Amniotic epithelial cell (primary cell): Measurements from ENCODE around the gene ASTN2.

Experiments used
- DNase-seq: peaks from one replicate; pipeline ENCODE4 v3.0.0-alpha.2; 2010; ENCODE audit warnings: low read depth

ASTN2 gene

DNA sequence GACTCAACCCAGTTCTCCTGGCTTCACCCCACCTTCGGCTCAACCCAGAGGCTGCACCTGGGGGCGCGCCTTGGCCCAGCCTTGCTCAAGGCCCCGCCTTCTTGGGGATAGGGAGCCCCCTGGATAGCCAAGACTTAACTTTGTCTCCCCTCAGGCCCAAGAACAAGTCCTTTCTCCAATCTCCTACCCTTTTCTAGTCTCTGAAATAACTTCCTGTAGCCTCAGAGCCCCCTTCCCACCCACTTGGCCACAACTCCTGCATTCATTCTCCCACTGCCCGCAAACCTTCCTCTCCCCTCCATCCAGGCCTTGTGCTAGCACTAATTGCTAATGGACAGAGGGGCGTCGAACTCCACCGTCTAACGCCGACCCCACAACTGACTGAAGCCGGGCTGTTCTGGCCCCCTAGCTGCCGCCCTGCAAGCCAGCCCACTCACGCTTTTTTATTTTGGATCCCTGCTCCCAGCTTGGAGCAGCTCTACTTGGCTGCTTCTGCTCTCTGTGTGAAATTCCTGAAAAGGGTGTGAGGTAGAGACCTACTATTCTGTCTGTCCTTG, 579 bp upstream of the ASTN2 start:
- DNase-seq, result no peak

DNA sequence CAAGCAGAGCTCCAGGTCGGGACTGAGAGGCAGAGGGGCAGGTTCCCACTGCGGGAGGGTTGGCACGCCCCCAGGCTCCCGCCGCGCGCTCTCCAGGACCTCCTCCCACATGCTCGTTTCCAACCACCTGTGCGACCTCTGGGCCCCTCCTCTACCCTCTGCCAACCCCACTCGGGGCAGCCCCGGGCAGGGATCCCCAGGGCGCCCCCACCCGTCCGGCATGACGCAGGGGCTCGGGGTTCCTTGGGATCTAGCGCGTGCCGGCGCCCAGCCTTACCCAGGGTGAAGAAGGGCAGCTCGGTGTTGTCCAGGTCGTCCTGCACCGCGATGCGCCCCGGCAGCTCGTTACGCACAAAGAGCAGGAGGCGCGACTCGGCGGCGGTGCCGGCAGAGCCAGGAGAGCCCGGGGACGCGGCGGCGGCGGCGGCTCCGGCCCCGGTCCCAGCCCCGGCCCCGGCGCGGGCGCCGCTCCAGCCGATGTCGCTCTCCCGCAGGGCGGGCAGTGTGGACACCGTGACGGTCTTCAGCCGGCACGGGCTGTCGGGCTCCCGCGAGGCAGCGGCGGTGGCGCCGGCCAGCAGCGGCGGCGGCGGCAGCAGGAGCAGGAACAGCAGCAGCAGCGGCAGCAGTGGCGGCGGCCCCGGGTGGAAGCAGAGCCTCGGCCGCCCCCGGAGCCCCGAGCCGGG, 494 bp downstream of the ASTN2 start:
- no peak for DNase-seq

DNA sequence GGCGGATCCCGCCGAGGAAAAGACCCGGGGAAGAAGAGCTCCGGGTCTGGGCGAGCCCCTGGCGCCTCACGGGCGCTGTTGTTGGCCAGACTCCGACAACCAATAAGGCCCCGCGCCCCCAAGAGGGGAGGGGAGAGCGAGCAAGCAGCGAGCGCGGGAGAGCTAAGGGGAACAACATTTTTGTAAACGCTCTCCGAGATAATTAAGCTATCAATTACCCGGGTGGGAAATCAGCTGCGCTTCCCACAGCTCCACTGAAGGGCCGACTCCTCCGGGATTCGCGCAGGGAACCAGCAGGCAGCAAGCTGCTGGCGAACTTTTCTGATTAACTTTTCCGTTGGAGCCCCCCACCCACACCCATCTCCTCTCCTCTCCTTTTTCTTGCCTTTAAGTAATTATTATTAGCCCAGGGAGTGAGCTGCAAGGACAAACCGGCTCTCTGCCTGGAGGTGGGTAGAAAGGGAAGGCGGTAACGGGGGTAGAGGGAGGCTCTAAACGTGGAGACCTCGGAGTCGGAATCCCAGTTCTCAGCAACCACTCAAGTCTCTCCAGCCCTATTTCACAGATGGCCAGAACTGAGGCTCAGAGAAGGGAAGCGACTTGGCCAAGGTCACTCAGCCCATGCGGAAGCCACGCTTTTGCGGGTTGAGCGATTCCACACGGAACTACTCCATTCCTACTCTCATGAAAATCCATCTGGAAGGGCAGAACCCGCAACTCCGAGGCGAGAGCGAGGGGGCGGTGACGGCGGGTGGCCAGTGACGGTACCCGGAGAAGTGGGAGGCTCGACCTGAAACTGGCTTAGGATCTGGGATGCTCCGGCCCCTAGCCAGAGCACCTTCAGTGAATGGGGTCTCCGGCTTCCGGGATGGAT, 1.3 kb downstream of the ASTN2 start:
- DNase-seq, result no peak

- DNase-seq, result no peak
Measured at GRCh38 chr9:117412841-117413240, 2.0 kb downstream of the ASTN2 start.

- DNase-seq, result no peak
Measured at GRCh38 chr9:117412006-117412715, 2.7 kb downstream of the ASTN2 start.

GRCh38 chr9:117411547-117411946, 3.3 kb downstream of the ASTN2 start:
- DNase-seq, result no peak

DNA sequence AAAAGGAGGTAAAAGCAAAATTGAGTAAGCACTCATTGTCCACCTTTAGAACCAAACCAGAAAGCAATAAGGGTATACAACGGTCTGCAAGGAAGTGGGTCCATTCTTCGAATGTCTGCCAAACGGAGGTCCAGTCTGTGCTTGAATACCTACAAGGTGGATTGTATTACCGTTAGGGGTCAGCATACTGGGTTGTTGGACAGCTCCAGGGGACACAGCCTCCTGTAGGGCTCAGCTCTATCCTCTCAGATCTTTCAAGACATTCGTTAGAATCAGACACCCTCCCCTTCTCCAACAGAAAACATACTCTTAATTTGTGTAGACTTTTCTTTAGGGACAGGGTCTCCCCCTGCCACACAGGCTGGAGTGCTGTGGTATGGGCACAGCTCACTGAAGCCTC, 5.5 kb downstream of the ASTN2 start:
- DNase-seq, result no peak

GRCh38 chr9:117407436-117408022, 7.3 kb downstream of the ASTN2 start:
- DNase-seq, result no peak

GRCh38 chr9:117405950-117406705, 8.7 kb downstream of the ASTN2 start:
- no peak for DNase-seq

- DNase-seq, result no peak
Measured at GRCh38 chr9:117403848-117404247, 11.0 kb downstream of the ASTN2 start.

GRCh38 chr9:117403403-117403811, 11.4 kb downstream of the ASTN2 start:
- DNase-seq, result no peak

DNA sequence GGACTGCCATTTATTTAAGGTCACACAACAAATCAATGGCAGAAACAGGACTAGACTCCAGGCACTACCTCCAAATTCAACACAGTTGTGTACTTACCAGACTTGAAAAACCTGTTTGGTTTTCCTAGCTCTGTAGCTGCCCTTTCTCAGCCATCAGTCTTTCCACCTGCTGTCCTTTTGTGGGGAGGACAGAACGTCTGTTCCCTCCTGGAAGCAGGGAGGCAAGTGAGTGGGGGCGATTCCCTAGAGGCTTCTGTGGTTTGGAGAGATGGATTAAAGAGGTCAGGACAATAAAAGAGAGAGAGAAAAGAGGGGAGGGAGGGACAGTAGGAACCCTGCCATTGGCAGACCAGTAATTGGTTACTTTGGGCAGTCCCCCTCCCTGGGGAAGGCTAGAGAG, 14.7 kb downstream of the ASTN2 start:
- DNase-seq, result no peak

- DNase-seq, result no peak
Measured at GRCh38 chr9:117395151-117395650, 19.7 kb downstream of the ASTN2 start.

DNA sequence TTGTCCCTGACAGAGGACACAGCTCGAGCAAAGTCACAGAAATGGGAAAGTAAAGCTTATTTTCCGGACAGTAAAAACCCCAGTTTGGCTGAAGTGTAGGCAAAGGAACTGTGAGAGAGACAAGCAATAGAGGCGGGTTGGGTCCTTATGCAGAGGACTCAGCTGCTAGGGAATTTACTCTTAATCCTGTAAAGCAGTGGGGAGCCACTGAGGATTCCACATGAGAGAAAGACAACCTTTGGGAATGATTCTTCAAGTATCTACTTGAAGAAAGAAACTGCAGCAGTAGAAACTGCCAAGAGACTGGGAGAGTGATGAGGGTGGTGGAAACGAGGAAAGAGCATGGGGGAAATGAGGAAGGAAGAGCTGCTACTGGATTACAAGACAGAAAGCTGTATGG, 20.2 kb downstream of the ASTN2 start:
- DNase-seq, result no peak

- DNase-seq, result no peak
Measured at GRCh38 chr9:117392992-117393391, 21.9 kb downstream of the ASTN2 start.

DNA sequence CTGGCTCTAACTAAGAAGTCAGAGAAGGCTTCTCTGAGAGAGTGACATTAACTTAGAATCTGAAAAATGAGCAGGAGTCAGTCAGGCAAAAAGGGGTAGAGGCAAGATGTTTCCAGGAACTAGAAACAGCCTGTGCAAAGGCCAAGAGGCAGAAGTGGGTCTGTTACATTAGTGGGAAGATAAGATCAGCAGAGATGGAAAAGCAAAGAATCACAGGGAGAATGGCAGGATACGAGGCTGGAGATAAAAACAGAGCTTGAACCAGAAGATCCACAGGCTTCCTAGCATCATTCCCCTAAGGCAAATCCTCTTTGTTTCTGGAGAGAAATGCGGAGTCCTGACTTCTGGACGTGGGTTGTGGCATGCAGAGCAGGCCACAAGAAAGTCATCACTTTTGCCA, 27.4 kb downstream of the ASTN2 start:
- no peak for DNase-seq

- DNase-seq, result no peak
Measured at GRCh38 chr9:117379341-117379740, 35.5 kb downstream of the ASTN2 start.

DNA sequence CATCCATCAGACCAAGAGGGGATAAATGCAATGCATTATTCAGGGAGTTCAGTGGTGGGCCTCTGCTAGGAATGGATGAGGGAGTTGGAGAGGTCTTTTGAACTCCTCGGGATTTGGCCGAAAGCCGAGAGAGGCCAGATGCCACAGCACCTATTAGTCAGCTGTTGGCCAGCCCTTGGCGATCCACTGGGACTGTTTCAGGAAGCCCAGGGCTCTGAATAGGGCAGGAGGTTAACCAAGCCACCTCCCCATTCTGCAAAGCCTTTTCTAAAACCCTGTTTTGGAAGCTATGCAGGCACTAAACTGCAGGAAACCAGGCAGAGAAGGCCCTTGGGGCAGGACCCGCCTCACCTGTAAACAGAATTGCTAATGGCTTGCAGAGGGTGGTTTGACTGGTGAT, 37.8 kb downstream of the ASTN2 start:
- no peak for DNase-seq

GRCh38 chr9:117375956-117376355, 38.9 kb downstream of the ASTN2 start:
- DNase-seq, result no peak

GRCh38 chr9:117374076-117374725, 40.7 kb downstream of the ASTN2 start:
- DNase-seq, result no peak
